SU-DHL-6 (cell line): ENCODE results near the gene BEST2.

Experiments used
- H2AFZ ChIP-seq: fragments of 200-600 bp; sonication (generic); 2 replicates; pipeline ENCODE4 v1.6.1; 2014; ENCODE audit warnings: low read depth, mild to moderate bottlenecking, moderate library complexity, mixed read lengths, antibody characterized with exemption, low read length; ENCODE audit not compliant: severe bottlenecking
- H3F3A ChIP-seq: fragments of 200-600 bp; shearing (Covaris generic); 2 replicates; pipeline ENCODE4 v1.6.0; 2016; ENCODE audit warnings: antibody characterized with exemption, mild to moderate bottlenecking; ENCODE audit not compliant: insufficient read depth
- H3K27ac ChIP-seq: fragments of 200-600 bp; sonication (generic); 2 replicates; pipeline ENCODE4 v1.5.1; 2016; ENCODE audit warnings: low read depth, mild to moderate bottlenecking, low read length, moderate library complexity, mixed read lengths
- H3K27me3 ChIP-seq: fragments of 200-600 bp; sonication (generic), shearing (Covaris generic); 2 replicates; pipeline ENCODE4 v1.6.0; 2014; ENCODE audit warnings: mild to moderate bottlenecking, low read length
- H3K36me3 ChIP-seq: fragments of 200-600 bp; sonication (generic); 2 replicates; pipeline ENCODE4 v1.6.1; 2014; ENCODE audit warnings: mild to moderate bottlenecking, low read length, mixed read lengths
- H3K4me2 ChIP-seq: fragments of 300-600, 200-600 bp; shearing (Covaris generic), sonication (generic); 2 replicates; pipeline ENCODE4 v1.6.0; 2014; ENCODE audit warnings: low read length, low read depth, mild to moderate bottlenecking; ENCODE audit not compliant: poor library complexity, severe bottlenecking
- H3K4me3 ChIP-seq: fragments of 200-600 bp; sonication (generic); 2 replicates; pipeline ENCODE4 v1.5.1; 2014; ENCODE audit warnings: antibody characterized with exemption, low read length, mild to moderate bottlenecking, mixed read lengths; ENCODE audit not compliant: insufficient read depth, poor library complexity, severe bottlenecking
- H3K79me2 ChIP-seq: fragments of 200-600 bp; sonication (generic); 2 replicates; pipeline ENCODE4 v1.6.1; 2014; ENCODE audit warnings: mild to moderate bottlenecking, low read length, moderate library complexity; ENCODE audit not compliant: insufficient read depth
- H3K9ac ChIP-seq: fragments of 200-600 bp; sonication (generic); 2 replicates; pipeline ENCODE4 v1.7.0; 2014; ENCODE audit warnings: mild to moderate bottlenecking, low read length
- H3K9me2 ChIP-seq: fragments of 200-600 bp; sonication (generic); replicated peaks from 2 replicates; pipeline ENCODE4 v1.6.1; 2014; ENCODE audit warnings: low read length; ENCODE audit not compliant: insufficient read depth
- H3K9me3 ChIP-seq: fragments of 200-600 bp; sonication (generic); 2 replicates; pipeline ENCODE4 v1.6.1; 2014; ENCODE audit warnings: low read length, mixed read lengths; ENCODE audit not compliant: insufficient read depth
- H4K20me1 ChIP-seq: fragments of 200-600 bp; sonication (generic); 2 replicates; pipeline ENCODE4 v1.6.1; 2014; ENCODE audit warnings: low read depth, mild to moderate bottlenecking, antibody characterized with exemption, low read length, moderate library complexity, mixed read lengths
- EZH2phosphoT487 ChIP-seq: fragments of 200-600 bp; sonication (generic), shearing (Covaris generic); conservative IDR thresholded peaks from 2 replicates; pipeline ENCODE4 v1.6.1; 2018; ENCODE audit warnings: mild to moderate bottlenecking, antibody characterized with exemption, low read length, moderate library complexity, mixed read lengths
- TF ChIP-seq, protein P1 (sequence below): fragments of 200-600 bp; sonication (generic); IDR thresholded peaks from one replicate; pipeline ENCODE4 v1.5.1; 2017; ENCODE audit warnings: antibody characterized with exemption, mild to moderate bottlenecking, low read length, moderate library complexity; ENCODE audit not compliant: insufficient read depth, poor library complexity, severe bottlenecking

BEST2 gene

DNA sequence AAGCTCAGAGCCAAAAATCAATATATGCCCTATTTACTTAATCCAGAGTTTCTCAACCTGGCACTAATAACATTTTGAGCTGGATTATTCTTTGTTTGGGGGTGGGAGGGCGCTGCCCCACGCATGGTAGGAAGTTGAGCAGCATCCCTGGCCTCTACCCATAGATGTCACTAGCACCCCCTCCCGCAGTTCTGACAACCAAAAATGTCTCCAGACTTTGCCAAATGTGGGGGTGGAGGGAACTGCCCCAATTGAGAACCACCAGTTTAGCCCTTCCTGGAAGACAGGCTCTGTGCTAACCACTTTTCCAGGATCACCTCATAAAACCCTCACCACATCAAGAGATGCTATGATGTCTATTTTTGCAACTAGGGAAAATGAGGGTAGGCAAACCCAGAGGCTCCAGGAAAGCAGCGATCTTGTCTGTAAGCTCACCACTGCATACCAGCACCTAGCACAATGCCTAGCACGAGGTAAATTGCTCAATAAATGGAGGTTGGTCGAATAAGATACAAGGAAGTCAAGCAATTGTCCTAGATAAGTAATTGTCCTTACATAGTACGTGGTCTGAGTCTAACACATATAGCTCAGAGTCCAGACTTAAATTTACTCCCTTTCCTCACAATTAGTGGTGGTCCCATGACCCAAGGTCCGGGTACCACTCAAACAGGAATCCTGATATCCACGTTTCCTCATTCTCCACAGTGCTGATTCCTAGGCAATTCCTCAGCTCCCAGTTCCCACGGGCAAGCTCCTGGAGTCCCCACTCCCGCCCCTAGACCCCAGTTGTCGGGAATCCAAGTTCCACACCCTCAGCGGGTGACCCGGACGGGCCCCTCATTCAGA, 18.0 kb upstream of the BEST2 start:
- Histone ChIP-seq H3K4me3 (peak overlapping the region; percentile 99), H3K9ac (peak overlapping the region; percentile 100), H3K9me2 (no peaks in the 10 kb centered on the region), H3K27me3 (no peaks in the 10 kb centered on the region), H2AFZ (no peak overlapping the region), H3K36me3 (peaks cover 7% of the 10 kb centered on the region; the same call in 1 of the 2 replicates), H3F3A (peaks cover 9% of the 10 kb centered on the region; the same call in 1 of the 2 replicates), H3K9me3 (no peaks in the 10 kb centered on the region), H3K27ac (peak overlapping the region; percentile 80), H4K20me1 (peaks cover 11% of the 10 kb centered on the region; the same call in 1 of the 2 replicates), H3K4me2 (peak overlapping the region; percentile 97), H3K79me2 (peaks cover 58% of the 10 kb centered on the region)
- no peak for TF ChIP-seq EZH2phosphoT487
- TF ChIP-seq, protein P1, sequence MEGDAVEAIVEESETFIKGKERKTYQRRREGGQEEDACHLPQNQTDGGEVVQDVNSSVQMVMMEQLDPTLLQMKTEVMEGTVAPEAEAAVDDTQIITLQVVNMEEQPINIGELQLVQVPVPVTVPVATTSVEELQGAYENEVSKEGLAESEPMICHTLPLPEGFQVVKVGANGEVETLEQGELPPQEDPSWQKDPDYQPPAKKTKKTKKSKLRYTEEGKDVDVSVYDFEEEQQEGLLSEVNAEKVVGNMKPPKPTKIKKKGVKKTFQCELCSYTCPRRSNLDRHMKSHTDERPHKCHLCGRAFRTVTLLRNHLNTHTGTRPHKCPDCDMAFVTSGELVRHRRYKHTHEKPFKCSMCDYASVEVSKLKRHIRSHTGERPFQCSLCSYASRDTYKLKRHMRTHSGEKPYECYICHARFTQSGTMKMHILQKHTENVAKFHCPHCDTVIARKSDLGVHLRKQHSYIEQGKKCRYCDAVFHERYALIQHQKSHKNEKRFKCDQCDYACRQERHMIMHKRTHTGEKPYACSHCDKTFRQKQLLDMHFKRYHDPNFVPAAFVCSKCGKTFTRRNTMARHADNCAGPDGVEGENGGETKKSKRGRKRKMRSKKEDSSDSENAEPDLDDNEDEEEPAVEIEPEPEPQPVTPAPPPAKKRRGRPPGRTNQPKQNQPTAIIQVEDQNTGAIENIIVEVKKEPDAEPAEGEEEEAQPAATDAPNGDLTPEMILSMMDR: peak; percentile 63

DNA sequence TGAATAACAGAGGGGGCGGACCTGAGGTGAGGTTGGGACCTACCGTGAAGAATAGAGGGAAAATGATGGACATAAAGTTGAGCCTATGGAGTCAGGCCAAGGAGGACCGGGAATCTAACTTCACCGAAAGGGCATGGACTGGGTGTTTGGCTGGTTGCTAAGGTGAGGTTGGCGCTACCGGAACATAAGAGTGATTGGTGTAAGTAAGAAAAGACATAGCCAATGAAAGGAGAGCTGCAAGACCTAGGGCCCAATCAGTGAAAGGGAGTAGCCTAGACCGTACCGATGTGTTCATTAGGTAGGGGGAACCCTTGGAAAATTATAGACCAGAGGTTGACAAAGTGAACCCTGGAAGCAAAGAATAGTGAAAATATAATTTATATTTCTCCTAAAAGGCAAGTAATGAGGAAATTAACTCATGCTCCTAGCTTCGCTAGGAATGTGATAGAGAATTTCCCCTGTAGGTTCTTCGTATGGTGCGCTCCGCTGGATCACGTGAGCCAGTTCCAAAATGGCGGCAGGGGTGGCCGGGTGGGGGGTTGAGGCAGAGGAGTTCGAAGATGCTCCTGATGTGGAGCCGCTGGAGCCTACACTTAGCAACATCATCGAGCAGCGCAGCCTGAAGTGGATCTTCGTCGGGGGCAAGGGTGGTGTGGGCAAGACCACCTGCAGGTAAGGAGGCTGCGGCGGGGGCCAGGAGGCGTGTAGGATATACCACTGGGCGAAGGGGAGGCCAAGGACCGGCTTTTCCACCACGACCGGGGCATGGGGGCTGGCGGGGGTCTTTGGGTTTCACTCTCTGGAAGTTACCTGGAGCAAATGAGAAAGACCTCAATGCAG, 14.4 kb upstream of the BEST2 start, which contains the start of gene GET3:
Gene GET3 (plus strand): TSS at position 503 of the 840 bp plus-strand sequence. CDS start 9 bp downstream, at position 512.
- TF ChIP-seq, protein P1: no peak
- TF ChIP-seq EZH2phosphoT487: no peak
- H3K9ac ChIP-seq: peak within 1 kb of the TSS; percentile 77
- H4K20me1 ChIP-seq: peaks cover 9% of the 10 kb centered on the region; the same call in 1 of the 2 replicates
- no peaks in the 10 kb centered on the region for H3K27me3 ChIP-seq
- H3K27ac ChIP-seq: peak within 1 kb of the TSS; percentile 79
- H3K36me3 ChIP-seq: no peaks in the 10 kb centered on the region
- H3K9me3 ChIP-seq: no peaks in the 10 kb centered on the region
- peak within 1 kb of the TSS; percentile 95 for H2AFZ ChIP-seq
- H3K4me2 ChIP-seq: peak within 1 kb of the TSS; percentile 90
- H3F3A ChIP-seq: peaks cover 3% of the 10 kb centered on the region; the same call in 1 of the 2 replicates
- H3K79me2 ChIP-seq: peaks cover 36% of the 10 kb centered on the region
- H3K4me3 ChIP-seq: peak within 1 kb of the TSS; percentile 86
- H3K9me2 ChIP-seq: no peaks in the 10 kb centered on the region

DNA sequence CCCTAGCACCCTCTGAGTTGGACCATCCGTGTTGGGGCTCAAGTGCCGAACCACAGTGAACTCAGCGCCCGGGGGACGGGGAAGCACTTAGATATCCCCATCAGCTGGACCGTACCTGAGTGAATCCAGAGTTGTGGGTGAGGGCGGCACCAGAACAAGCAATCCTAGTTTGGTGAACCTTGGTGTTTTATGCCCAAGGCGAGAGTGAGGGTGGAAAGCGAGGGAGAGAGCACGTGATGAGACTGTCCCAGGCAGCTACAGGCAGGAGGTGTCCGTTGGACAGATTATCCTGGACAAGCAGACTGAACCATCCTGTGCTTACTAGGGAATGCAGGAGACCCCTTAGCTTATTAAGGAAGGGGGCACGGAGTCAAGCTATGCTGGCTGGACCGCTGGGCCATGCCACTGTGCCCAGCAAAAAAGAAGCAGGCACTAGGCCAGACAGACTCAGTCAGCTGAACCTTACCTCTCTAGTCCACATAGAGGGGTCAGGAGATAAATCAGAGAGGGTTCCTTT, 13.7 kb upstream of the BEST2 start:
- Histone ChIP-seq H3K4me3 (peak overlapping the region; percentile 86), H3K79me2 (peaks cover 29% of the 10 kb centered on the region), H3K27ac (no peak overlapping the region), H3K9ac (peak overlapping the region; percentile 77), H3K9me3 (no peaks in the 10 kb centered on the region), H3K9me2 (no peaks in the 10 kb centered on the region), H3F3A (peaks cover 3% of the 10 kb centered on the region; the same call in 1 of the 2 replicates), H2AFZ (peak overlapping the region; percentile 95), H3K36me3 (no peaks in the 10 kb centered on the region), H3K4me2 (peak overlapping the region; percentile 90), H3K27me3 (no peaks in the 10 kb centered on the region), H4K20me1 (peaks cover 3% of the 10 kb centered on the region; the same call in 1 of the 2 replicates)
- no peak for TF ChIP-seq EZH2phosphoT487
- TF ChIP-seq, protein P1: no peak
